GM18951 (cell line): ENCODE measurements around the gene COL26A1.

Experiments used
- POLR2A ChIP-seq: IDR thresholded peaks from 4 replicates; pipeline ENCODE4 v1.6.1; 2011; ENCODE audit warnings: mild to moderate bottlenecking; ENCODE audit not compliant: insufficient read length, insufficient read depth; ENCODE audit errors: extremely low read depth
- in situ Hi-C: fragments of 300-500 bp; cut with MboI; formaldehyde crosslinking; loops from one replicate; pipeline ENCODE4 v1.12.0; 2022; ENCODE audit warnings: low sequenced_read_pairs, mixed read lengths, inconsistent platforms; ENCODE audit not compliant: unreplicated experiment

Gene COL26A1

DNA sequence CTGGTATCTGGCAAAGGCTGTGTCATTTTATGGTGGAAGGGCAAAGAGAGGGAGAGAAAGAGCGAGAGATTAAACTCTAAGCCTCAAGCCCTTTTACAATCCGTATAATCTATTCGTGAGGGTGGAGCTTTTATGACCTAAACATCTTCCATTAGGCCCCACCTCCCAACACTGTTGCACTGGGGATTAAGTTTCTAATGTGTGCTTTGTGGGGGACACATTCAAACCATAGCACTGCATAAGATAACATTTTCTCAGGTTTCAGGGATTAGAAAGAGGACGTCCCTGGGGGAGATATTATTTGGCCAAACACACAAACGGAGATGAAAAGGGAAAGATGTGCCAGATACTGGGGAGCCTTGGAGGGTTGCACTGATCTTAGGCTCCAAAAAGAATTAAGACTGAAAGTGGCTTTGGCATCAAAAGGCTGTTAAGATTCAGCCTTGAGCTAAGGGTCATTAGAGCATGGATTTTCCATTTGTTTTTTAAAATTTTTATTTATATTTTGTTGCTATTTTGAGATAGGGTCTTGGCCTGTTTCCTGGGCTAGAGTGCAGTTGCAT lies 19.0 kb downstream of the COL26A1 start:
- no peak for TF ChIP-seq POLR2A
- in situ Hi-C loops = no loop called here

- TF ChIP-seq POLR2A = no peak
- in situ Hi-C loops = no loop called here
Observed at GRCh38 chr7:101382937-101383336, 20.3 kb downstream of the COL26A1 start.

DNA sequence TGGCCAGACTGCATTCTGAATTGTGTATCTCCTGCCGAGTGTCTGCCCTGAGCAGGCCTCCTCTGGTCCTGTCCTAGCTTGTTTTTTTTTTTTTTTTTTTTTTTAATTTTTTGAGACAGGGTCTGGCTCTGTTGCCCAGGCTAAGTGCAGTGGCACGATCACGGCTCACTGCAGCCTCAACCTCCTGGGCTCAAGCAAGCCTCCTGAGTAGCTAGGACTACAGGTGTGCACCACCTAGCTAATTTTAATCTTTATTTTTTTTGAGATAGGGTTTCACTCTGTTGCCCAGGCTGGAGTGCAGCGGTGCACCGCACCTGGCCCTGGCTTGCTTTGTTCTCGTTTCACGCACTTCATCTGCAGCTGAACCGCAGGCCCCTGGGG lies 23.5 kb downstream of the COL26A1 start:
- in situ Hi-C loops = no loop called here

GRCh38 chr7:101386558-101387231 lies 24.0 kb downstream of the COL26A1 start:
- in situ Hi-C loops = no loop called here
- no peak for TF ChIP-seq POLR2A

More for the DNA sequence above, 23.5 kb downstream of the COL26A1 start:
- TF ChIP-seq POLR2A = no peak

DNA sequence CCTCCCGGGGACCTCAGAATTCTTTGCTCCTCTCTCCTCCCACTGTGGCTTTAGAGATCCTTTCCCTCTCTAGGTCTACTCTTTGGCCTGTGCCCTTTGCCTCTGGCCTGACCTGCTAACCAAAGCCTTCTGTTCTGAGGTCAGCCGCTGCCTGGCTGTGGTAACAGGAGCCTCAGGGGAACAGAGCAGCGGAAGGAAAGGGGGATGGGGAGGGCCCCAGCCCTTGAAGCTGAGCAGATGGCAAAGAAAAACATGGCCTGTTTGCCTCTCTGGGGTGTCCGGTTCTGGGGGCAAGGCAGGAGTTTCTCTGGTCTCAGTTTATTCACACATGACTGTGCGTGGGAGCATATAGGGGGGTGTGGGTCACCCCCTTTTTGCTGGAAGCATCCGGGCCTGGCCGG lies 28.2 kb downstream of the COL26A1 start:
- TF ChIP-seq POLR2A = no peak

DNA sequence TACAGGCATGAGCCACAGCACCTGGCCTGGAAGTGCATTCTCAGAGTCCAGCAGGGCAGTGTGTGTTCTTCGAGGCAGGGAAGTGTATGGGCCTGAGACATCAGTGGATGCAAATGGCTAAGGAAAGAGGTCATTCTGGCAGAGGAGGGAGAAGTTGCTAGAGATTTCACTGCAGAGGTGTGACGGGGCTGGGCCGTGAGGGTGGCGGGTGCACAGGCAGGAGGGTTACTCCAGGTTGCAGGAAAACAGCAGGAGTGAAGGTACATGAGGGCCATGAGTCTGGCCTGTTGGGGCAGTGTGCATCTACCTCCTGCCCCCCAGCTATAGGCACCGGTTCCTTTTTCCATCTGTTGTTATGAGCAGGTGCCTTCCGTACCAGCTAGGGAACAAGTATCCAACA lies 29.3 kb downstream of the COL26A1 start:
- in situ Hi-C loops = no loop called here
- TF ChIP-seq POLR2A = no peak

More for the DNA sequence above, 28.2 kb downstream of the COL26A1 start:
- in situ Hi-C loops = no loop called here

GRCh38 chr7:101393865-101394264 lies 31.2 kb downstream of the COL26A1 start:
- in situ Hi-C loops = no loop called here
- no peak for TF ChIP-seq POLR2A

DNA sequence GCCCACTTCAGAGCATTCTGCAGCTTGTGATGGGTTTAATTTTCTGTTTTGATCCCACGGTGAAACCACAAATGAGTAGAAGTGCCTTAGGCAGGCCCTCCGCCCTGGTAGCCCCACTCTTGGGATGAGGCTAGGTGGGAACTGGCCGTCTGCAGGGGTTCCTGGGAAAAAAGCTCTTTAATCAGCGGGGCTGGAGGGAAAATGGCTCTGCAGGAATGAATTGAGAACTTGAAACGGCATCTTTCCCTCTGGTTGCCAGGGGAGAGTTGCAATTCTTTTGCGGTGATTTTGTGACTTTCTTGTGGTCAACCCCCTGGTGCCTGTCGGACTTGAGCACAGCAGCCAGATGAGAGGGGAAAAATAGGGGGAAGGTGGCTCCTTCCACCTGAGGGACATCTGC lies 32.7 kb downstream of the COL26A1 start:
- in situ Hi-C loops = no loop called here

GRCh38 chr7:101397243-101397642 lies 34.6 kb downstream of the COL26A1 start:
- no peak for TF ChIP-seq POLR2A
- in situ Hi-C loops = no loop called here

More for the DNA sequence above, 32.7 kb downstream of the COL26A1 start:
- TF ChIP-seq POLR2A = no peak

GRCh38 chr7:101397770-101398324 lies 35.2 kb downstream of the COL26A1 start:
- in situ Hi-C loops = no loop called here

GRCh38 chr7:101398396-101399289 lies 36.0 kb downstream of the COL26A1 start:
- TF ChIP-seq POLR2A = no peak
- in situ Hi-C loops = no loop called here

More at GRCh38 chr7:101397770-101398324, 35.2 kb downstream of the COL26A1 start:
- TF ChIP-seq POLR2A = no peak

GRCh38 chr7:101399759-101400158 lies 37.1 kb downstream of the COL26A1 start:
- in situ Hi-C loops = no loop called here
- TF ChIP-seq POLR2A = no peak

DNA sequence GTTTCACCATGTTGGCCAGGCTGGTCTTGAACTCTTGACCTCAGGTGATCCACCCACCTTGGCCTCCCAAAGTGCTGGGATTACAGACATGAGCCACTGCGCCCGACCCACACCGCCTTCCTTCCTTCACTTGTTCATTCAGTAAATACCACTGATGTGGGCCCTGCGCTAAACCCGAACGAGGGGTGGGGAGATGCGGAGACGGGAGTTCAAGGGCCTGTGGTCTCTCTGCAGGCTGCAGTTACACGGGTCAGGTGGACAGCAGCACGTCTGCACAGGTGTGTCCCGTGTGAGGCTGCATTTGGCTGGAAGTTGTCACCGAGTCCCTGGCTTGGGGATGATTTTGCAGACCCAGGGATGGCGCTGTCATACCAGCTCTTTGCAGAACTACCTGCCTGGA lies 38.1 kb downstream of the COL26A1 start:
- no peak for TF ChIP-seq POLR2A
- in situ Hi-C loops = no loop called here
